Measurements from ENCODE around the gene ERC2.

Gene ERC2

DNA sequence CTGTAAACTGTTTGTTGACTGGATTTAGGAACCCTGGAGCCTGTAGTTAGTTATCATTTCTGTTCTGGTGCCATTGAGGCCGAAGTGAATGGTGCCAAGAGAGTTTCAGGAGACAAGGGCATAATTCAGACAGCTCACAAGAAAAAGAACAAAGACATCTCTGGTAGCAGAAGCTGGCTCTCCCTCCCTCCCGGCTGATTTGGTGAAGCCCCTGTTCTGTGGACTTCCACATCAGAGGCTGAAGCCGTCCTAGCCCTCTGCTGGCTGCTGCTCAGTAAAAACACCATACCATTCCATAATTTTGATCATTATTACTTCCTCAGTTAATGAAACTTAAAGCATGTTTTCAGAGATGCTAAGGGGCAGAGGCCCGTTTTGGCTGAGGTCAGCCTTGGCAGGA lies 599.9 kb downstream of the ERC2 start:
- Histone ChIP-seq H3K36me3 (ENCODE audit: control insufficient read depth, insufficient read depth, low read length) (no peaks in the 10 kb centered on the region), H3K9me3 (ENCODE audit: control insufficient read depth, low read length) (no peaks in the 10 kb centered on the region), H2AFZ (no peak overlapping the region), H3K4me1 (no peaks in the 10 kb centered on the region), H3K27me3 (ENCODE audit: control insufficient read depth, insufficient read depth, low read length) (no peaks in the 10 kb centered on the region), H3K4me3 (ENCODE audit: low read depth, low read length) (no peak overlapping the region), H3K4me2 (ENCODE audit: low read length) (no peak overlapping the region), H3K79me2 (no peaks in the 10 kb centered on the region), H3K9ac (no peak overlapping the region), H3K27ac (no peak overlapping the region)
- TF ChIP-seq, protein P1, sequence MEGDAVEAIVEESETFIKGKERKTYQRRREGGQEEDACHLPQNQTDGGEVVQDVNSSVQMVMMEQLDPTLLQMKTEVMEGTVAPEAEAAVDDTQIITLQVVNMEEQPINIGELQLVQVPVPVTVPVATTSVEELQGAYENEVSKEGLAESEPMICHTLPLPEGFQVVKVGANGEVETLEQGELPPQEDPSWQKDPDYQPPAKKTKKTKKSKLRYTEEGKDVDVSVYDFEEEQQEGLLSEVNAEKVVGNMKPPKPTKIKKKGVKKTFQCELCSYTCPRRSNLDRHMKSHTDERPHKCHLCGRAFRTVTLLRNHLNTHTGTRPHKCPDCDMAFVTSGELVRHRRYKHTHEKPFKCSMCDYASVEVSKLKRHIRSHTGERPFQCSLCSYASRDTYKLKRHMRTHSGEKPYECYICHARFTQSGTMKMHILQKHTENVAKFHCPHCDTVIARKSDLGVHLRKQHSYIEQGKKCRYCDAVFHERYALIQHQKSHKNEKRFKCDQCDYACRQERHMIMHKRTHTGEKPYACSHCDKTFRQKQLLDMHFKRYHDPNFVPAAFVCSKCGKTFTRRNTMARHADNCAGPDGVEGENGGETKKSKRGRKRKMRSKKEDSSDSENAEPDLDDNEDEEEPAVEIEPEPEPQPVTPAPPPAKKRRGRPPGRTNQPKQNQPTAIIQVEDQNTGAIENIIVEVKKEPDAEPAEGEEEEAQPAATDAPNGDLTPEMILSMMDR (IDR thresholded peaks at IDR 0.05), result no peak

DNA sequence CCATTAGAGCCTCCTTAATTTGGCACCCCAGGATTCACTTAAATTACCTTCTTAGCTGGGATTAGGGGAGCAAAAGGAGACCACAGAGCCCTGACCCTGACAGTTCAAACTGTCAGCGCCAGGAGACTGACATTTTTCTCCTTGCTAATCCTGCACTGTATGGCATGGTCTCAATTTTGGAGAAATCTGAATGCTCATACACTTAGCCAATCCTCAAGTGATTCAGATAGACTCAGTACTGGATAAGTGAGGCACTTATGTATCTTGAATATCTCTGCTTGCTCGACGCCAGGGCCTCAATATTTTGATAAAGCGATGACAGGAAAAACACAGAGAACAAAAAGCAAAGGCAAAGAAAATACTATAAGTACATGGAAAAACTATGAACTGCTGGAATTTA lies 605.2 kb downstream of the ERC2 start:
- Histone ChIP-seq H3K79me2 (no peaks in the 10 kb centered on the region), H3K9ac (no peak overlapping the region), H3K27ac (no peak overlapping the region), H3K4me2 (ENCODE audit: low read length) (no peak overlapping the region), H3K9me3 (ENCODE audit: control insufficient read depth, low read length) (no peaks in the 10 kb centered on the region), H3K36me3 (ENCODE audit: control insufficient read depth, insufficient read depth, low read length) (no peaks in the 10 kb centered on the region), H3K4me1 (no peaks in the 10 kb centered on the region), H3K4me3 (ENCODE audit: low read depth, low read length) (no peak overlapping the region), H3K27me3 (ENCODE audit: control insufficient read depth, insufficient read depth, low read length) (no peaks in the 10 kb centered on the region), H2AFZ (no peak overlapping the region)
- TF ChIP-seq, protein P1 (IDR thresholded peaks at IDR 0.05), result no peak

DNA sequence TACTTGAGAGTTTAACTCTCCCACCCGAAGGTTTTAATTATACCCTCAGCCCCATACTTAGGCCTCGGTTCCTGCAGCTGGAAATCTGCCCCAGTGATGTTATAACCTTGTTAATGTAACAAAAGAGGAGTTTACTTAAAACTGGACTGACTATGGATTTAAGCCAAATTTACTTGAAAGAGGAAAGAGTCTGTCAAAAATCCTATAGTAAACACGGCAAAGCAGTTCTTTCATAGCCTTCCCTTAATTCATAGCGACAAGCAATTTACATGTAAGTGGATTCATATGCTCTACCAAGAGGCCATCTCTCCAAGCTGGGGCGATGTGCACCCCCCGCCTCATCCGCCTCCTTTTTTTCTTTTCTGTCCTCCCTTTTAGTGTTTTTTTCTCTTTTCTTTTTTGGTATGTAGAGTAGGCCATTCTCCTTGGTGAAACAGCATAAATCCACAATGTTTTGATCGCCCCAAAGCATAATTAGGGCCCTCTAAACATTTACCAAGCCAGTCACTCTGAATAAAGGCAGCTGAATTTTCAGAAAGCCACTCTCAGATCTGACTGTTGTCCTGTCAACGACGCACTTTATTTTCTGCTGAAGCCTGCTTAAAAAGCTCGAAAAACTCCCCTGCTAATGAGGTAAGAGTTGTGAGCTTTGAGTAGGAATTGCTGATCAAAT lies 608.1 kb downstream of the ERC2 start:
- Histone ChIP-seq H3K9ac (no peak overlapping the region), H3K4me2 (ENCODE audit: low read length) (no peak overlapping the region), H3K79me2 (no peaks in the 10 kb centered on the region), H2AFZ (no peak overlapping the region), H3K27me3 (ENCODE audit: control insufficient read depth, insufficient read depth, low read length) (no peaks in the 10 kb centered on the region), H3K36me3 (ENCODE audit: control insufficient read depth, insufficient read depth, low read length) (no peaks in the 10 kb centered on the region), H3K4me1 (no peaks in the 10 kb centered on the region), H3K4me3 (ENCODE audit: low read depth, low read length) (no peak overlapping the region), H3K9me3 (ENCODE audit: control insufficient read depth, low read length) (no peaks in the 10 kb centered on the region), H3K27ac (no peak overlapping the region)
- TF ChIP-seq, protein P1 (IDR thresholded peaks at IDR 0.05), result no peak

DNA sequence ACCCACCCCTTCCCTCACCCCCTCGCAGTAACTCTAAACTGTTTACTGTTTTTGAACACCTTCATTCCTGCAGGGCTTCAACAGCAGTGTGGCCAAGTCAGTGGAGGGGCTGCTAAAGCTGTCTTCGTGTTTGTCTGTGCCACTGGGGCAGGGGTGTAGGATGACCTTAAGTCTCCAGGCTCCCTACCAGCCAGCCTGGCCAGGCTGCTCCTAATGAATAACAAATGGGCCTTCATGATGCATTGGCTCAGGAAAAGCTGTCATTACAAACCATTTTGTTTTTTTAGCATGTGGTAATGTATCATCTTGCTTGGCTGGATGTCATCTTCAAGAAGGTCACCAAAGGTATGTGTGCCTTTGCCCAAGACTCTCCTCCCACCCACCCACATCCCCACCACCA lies 609.0 kb downstream of the ERC2 start:
- H3K79me2 ChIP-seq, result no peaks in the 10 kb centered on the region
- no peaks in the 10 kb centered on the region for H3K27me3 ChIP-seq (ENCODE audit: control insufficient read depth, insufficient read depth, low read length)
- H2AFZ ChIP-seq, result no peak overlapping the region
- H3K4me3 ChIP-seq (ENCODE audit: low read depth, low read length), result no peak overlapping the region
- no peaks in the 10 kb centered on the region for H3K36me3 ChIP-seq (ENCODE audit: control insufficient read depth, insufficient read depth, low read length)
- TF ChIP-seq, protein P1 (IDR thresholded peaks at IDR 0.05), result no peak
- no peaks in the 10 kb centered on the region for H3K9me3 ChIP-seq (ENCODE audit: control insufficient read depth, low read length)
- no peak overlapping the region for H3K9ac ChIP-seq
- H3K4me1 ChIP-seq, result no peaks in the 10 kb centered on the region
- no peak overlapping the region for H3K27ac ChIP-seq
- no peak overlapping the region for H3K4me2 ChIP-seq (ENCODE audit: low read length)

DNA sequence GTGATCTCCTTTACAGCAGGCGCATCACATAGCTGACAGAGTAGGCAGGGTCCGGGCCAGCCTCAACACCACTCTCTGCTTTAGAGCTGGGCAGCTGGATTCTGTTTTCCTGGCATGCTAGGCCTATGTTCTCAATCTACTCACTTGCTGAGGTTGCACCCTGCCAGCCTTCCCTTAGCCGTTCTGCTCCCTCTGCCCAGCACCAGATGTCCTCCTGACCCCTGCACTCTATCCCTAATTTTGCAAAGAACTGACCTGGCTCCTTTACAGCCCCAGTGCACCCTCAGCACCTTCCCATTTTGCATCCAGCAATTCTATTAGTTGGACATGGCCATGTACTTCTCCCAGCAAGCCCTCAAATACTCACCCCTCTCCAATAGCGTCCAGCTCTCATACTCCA lies 609.5 kb downstream of the ERC2 start:
- H3K27me3 ChIP-seq (ENCODE audit: control insufficient read depth, insufficient read depth, low read length), result no peaks in the 10 kb centered on the region
- H3K9me3 ChIP-seq (ENCODE audit: control insufficient read depth, low read length), result no peaks in the 10 kb centered on the region
- no peak overlapping the region for H3K9ac ChIP-seq
- H3K27ac ChIP-seq, result no peak overlapping the region
- no peaks in the 10 kb centered on the region for H3K36me3 ChIP-seq (ENCODE audit: control insufficient read depth, insufficient read depth, low read length)
- H2AFZ ChIP-seq, result no peak overlapping the region
- H3K4me3 ChIP-seq (ENCODE audit: low read depth, low read length), result no peak overlapping the region
- TF ChIP-seq, protein P1 (IDR thresholded peaks at IDR 0.05), result no peak
- no peaks in the 10 kb centered on the region for H3K79me2 ChIP-seq
- no peaks in the 10 kb centered on the region for H3K4me1 ChIP-seq
- H3K4me2 ChIP-seq (ENCODE audit: low read length), result no peak overlapping the region
